Neural cell (in vitro differentiated cells): ENCODE measurements around the gene NAT9. TPM values are rescaled to one million over a fixed set of nuclear protein-coding genes. Genes with fewer than 3 reads are reported as not detected.

Experiments used
- H2AFZ ChIP-seq: fragments of 200-600, 300-800 bp; sonication (generic), shearing (Covaris generic); 2 replicates; pipeline ENCODE4 v1.6.0; 2014; ENCODE audit warnings: low read depth, mild to moderate bottlenecking, antibody characterized with exemption, low read length, moderate library complexity
- H3F3A ChIP-seq: fragments of 200-600 bp; shearing (Covaris generic); 2 replicates; pipeline ENCODE4 v1.6.1; 2016; ENCODE audit warnings: mild to moderate bottlenecking, moderate library complexity, mixed read lengths, antibody characterized with exemption, low read length; ENCODE audit not compliant: insufficient read depth, poor library complexity, severe bottlenecking
- H3K27ac ChIP-seq: fragments of 200-600, 300-800 bp; sonication (generic), shearing (Covaris generic); 2 replicates; pipeline ENCODE4 v1.5.1; 2014; ENCODE audit warnings: mild to moderate bottlenecking, low read length, moderate library complexity
- H3K27me3 ChIP-seq: fragments of 300-800, 200-600 bp; sonication (generic), shearing (Covaris generic); 2 replicates; pipeline ENCODE4 v1.6.0; 2014; ENCODE audit warnings: mild to moderate bottlenecking, low read depth, low read length, moderate library complexity; ENCODE audit not compliant: insufficient read depth
- H3K36me3 ChIP-seq: fragments of 300-800, 200-600 bp; sonication (generic), shearing (Covaris generic); 2 replicates; pipeline ENCODE4 v1.5.1; 2014; ENCODE audit warnings: mild to moderate bottlenecking, antibody characterized with exemption, low read length, moderate library complexity; ENCODE audit not compliant: insufficient read depth
- H3K4me2 ChIP-seq: fragments of 300-800, 200-600 bp; sonication (generic), shearing (Covaris generic); 2 replicates; pipeline ENCODE4 v1.6.0; 2014; ENCODE audit warnings: mild to moderate bottlenecking, low read length
- H3K4me3 ChIP-seq: fragments of 300-800, 200-600 bp; sonication (generic), shearing (Covaris generic); 2 replicates; pipeline ENCODE4 v1.5.1; 2014; ENCODE audit warnings: mild to moderate bottlenecking, low read length, moderate library complexity
- H3K79me2 ChIP-seq: fragments of 200-600 bp; shearing (Covaris generic); replicated peaks from 2 replicates; pipeline ENCODE4 v1.6.0; 2014; ENCODE audit warnings: mild to moderate bottlenecking, low read length, moderate library complexity; ENCODE audit not compliant: insufficient read depth
- H3K9ac ChIP-seq: fragments of 300-800, 200-600 bp; sonication (generic), shearing (Covaris generic); 2 replicates; pipeline ENCODE4 v1.6.1; 2016; ENCODE audit warnings: mild to moderate bottlenecking, low read length, mixed read lengths
- H3K9me2 ChIP-seq: fragments of 200-600 bp; shearing (Covaris generic); 2 replicates; pipeline ENCODE4 v1.6.1; 2016; ENCODE audit warnings: mild to moderate bottlenecking, low read length, mixed read lengths; ENCODE audit not compliant: insufficient read depth
- H3K9me3 ChIP-seq: fragments of 200-600, 300-800 bp; sonication (generic), shearing (Covaris generic); 2 replicates; pipeline ENCODE4 v1.6.1; 2016; ENCODE audit warnings: mild to moderate bottlenecking, mixed run types, low read length, moderate library complexity, mixed read lengths
- H4K20me1 ChIP-seq: fragments of 200-600 bp; shearing (Covaris generic); 2 replicates; pipeline ENCODE4 v1.6.1; 2016; ENCODE audit warnings: mild to moderate bottlenecking, mixed run types; ENCODE audit not compliant: insufficient read depth
- CTCF ChIP-seq: fragments of 450-650 bp; IDR thresholded peaks from 2 replicates; pipeline ENCODE4 v1.5.1; 2014; ENCODE audit warnings: antibody characterized with exemption, mild to moderate bottlenecking, moderate library complexity; ENCODE audit not compliant: poor library complexity, severe bottlenecking
- EP300 ChIP-seq: fragments of 450-650 bp; conservative IDR thresholded peaks from 2 replicates; pipeline ENCODE4 v1.6.1; 2014; ENCODE audit warnings: antibody characterized with exemption, mild to moderate bottlenecking, moderate library complexity; ENCODE audit not compliant: poor library complexity, severe bottlenecking
- EZH2 ChIP-seq: fragments of 200-600, 300-800 bp; shearing (Covaris generic), sonication (generic); IDR thresholded peaks from 2 replicates; pipeline ENCODE4 v1.6.1; 2014; ENCODE audit warnings: antibody characterized with exemption, low read length, borderline replicate concordance, mild to moderate bottlenecking; ENCODE audit not compliant: insufficient read depth, poor library complexity, severe bottlenecking
- MXI1 ChIP-seq: fragments of 450-650 bp; conservative IDR thresholded peaks from 2 replicates; pipeline ENCODE4 v1.6.1; 2014; ENCODE audit warnings: antibody characterized with exemption, mild to moderate bottlenecking; ENCODE audit not compliant: poor library complexity, severe bottlenecking
- POLR2AphosphoS5 ChIP-seq: IDR thresholded peaks from 2 replicates; pipeline ENCODE4 v1.6.1; 2012
- RAD21 ChIP-seq: fragments of 450-650 bp; conservative IDR thresholded peaks from 2 replicates; pipeline ENCODE4 v1.6.1; 2014; ENCODE audit warnings: antibody characterized with exemption, mild to moderate bottlenecking, moderate library complexity
- REST ChIP-seq: IDR thresholded peaks from 2 replicates; pipeline ENCODE4 v1.6.1; 2012; ENCODE audit warnings: borderline replicate concordance
- SMC3 ChIP-seq: fragments of 450-650 bp; conservative IDR thresholded peaks from 2 replicates; pipeline ENCODE4 v1.6.1; 2014; ENCODE audit warnings: antibody characterized with exemption, mild to moderate bottlenecking, moderate library complexity; ENCODE audit not compliant: poor library complexity
- TAF1 ChIP-seq: IDR thresholded peaks from 2 replicates; pipeline ENCODE4 v1.6.1; 2012; ENCODE audit warnings: low read depth
- polyA plus RNA-seq: library from polyadenylated mRNA; depleted of rRNA; stranded (reverse); fragments of >200 nt; gene quantifications from 2 replicates; pipeline ENCODE4 v1.2.3, GENCODE V29; 2014

The NAT9 gene
- polyA plus RNA-seq, 1 donor from 2014 or later: 243 TPM

- H3F3A ChIP-seq: no peaks in the 10 kb centered on the region
- H3K27me3 ChIP-seq: no peaks in the 10 kb centered on the region
- H3K36me3 ChIP-seq: no peaks in the 10 kb centered on the region
- no peaks in the 10 kb centered on the region for H3K79me2 ChIP-seq
- no peak overlapping the region for H3K27ac ChIP-seq
- H3K9me2 ChIP-seq: no peaks in the 10 kb centered on the region
- no peak for TF ChIP-seq EZH2
- TF ChIP-seq MXI1: no peak
- no peak for TF ChIP-seq REST
- TF ChIP-seq POLR2AphosphoS5: no peak
- TF ChIP-seq EP300: no peak
- no peak for TF ChIP-seq SMC3
- no peak for TF ChIP-seq RAD21
- no peak for TF ChIP-seq TAF1
- TF ChIP-seq CTCF: no peak
- H3K4me3 ChIP-seq: no peak overlapping the region
- no peaks in the 10 kb centered on the region for H4K20me1 ChIP-seq
- no peak overlapping the region for H3K4me2 ChIP-seq
- no peak overlapping the region for H3K9ac ChIP-seq
- H2AFZ ChIP-seq: no peak overlapping the region
- H3K9me3 ChIP-seq: no peaks in the 10 kb centered on the region
Measured at GRCh38 chr17:74754832-74755231, 21.3 kb downstream of the NAT9 start.

GRCh38 chr17:74752822-74753401 is 23.2 kb downstream of the NAT9 start:
- H3K27me3 ChIP-seq: peaks cover 19% of the 10 kb centered on the region
- no peaks in the 10 kb centered on the region for H3F3A ChIP-seq
- no peak overlapping the region for H3K4me2 ChIP-seq
- H3K9me2 ChIP-seq: no peaks in the 10 kb centered on the region
- TF ChIP-seq EZH2: no peak
- TF ChIP-seq EP300: no peak
- TF ChIP-seq TAF1: no peak
- H3K9me3 ChIP-seq: no peaks in the 10 kb centered on the region
- H3K36me3 ChIP-seq: no peaks in the 10 kb centered on the region
- no peaks in the 10 kb centered on the region for H3K79me2 ChIP-seq
- no peak overlapping the region for H3K9ac ChIP-seq
- no peak overlapping the region for H2AFZ ChIP-seq
- no peak overlapping the region for H3K4me3 ChIP-seq
- H4K20me1 ChIP-seq: no peaks in the 10 kb centered on the region
- no peak overlapping the region for H3K27ac ChIP-seq
